GM23338 (cell line): ENCODE measurements around the gene DCN. TPM values are rescaled to one million over a fixed set of nuclear protein-coding genes. Genes with fewer than 3 reads are reported as not detected.

ENCODE experiments used
- ATAC-seq: fragments of 200-7000 bp; cut with Tn5 transposase; 3 replicates; pipeline ENCODE4 v1.9.1; 2020
- DNase-seq: peaks from one replicate; pipeline ENCODE4 v3.0.0-alpha.2; 2015; ENCODE audit warnings: low spot score
- H2AFZ ChIP-seq: fragments of 200-600 bp; sonication (generic); 2 replicates; pipeline ENCODE4 v1.8.0; 2016; ENCODE audit warnings: antibody characterized with exemption, mild to moderate bottlenecking, moderate library complexity
- H3F3A ChIP-seq: fragments of 200-600 bp; sonication (generic); replicated peaks from 2 replicates; pipeline ENCODE4 v1.8.0; 2017; ENCODE audit warnings: antibody characterized with exemption, mixed run types, low read depth
- H3K27ac ChIP-seq: fragments of 200-600 bp; sonication (generic); 2 replicates; pipeline ENCODE4 v1.6.1; 2016; ENCODE audit warnings: low read depth
- H3K27me3 ChIP-seq: fragments of 200-600 bp; sonication (generic); 2 replicates; pipeline ENCODE4 v1.8.0; 2016; ENCODE audit warnings: mild to moderate bottlenecking, mixed run types, moderate library complexity; ENCODE audit not compliant: insufficient read depth
- H3K36me3 ChIP-seq: fragments of 200-600 bp; sonication (generic); 2 replicates; pipeline ENCODE4 v1.8.0; 2016; ENCODE audit warnings: mild to moderate bottlenecking; ENCODE audit not compliant: insufficient read depth
- H3K4me1 ChIP-seq: fragments of 200-600 bp; sonication (generic); 2 replicates; pipeline ENCODE4 v1.8.0; 2016; ENCODE audit warnings: mild to moderate bottlenecking, moderate library complexity; ENCODE audit not compliant: insufficient read depth
- H3K4me2 ChIP-seq: fragments of 200-600 bp; sonication (generic); 2 replicates; pipeline ENCODE4 v1.7.1; 2017; ENCODE audit warnings: mixed run types
- H3K4me3 ChIP-seq: fragments of 200-600 bp; sonication (generic); 2 replicates; pipeline ENCODE4 v1.6.1; 2016; ENCODE audit warnings: mixed run types
- H3K79me2 ChIP-seq: fragments of 200-600 bp; sonication (generic); replicated peaks from 2 replicates; pipeline ENCODE4 v1.8.0; 2017; ENCODE audit warnings: mild to moderate bottlenecking; ENCODE audit not compliant: insufficient read depth
- H3K9me2 ChIP-seq: fragments of 200-600 bp; sonication (generic); 2 replicates; pipeline ENCODE4 v1.8.0; 2017; ENCODE audit not compliant: insufficient read depth
- H4K20me1 ChIP-seq: fragments of 200-600 bp; sonication (generic); replicated peaks from 2 replicates; pipeline ENCODE4 v1.8.0; 2017; ENCODE audit warnings: mild to moderate bottlenecking; ENCODE audit not compliant: insufficient read depth
- H3K27ac Mint-ChIP-seq: 2 replicates; pipeline ENCODE4 v1.8.0; 2020; ENCODE audit warnings: inconsistent platforms, mild to moderate bottlenecking, moderate library complexity, mixed read lengths
- H3K27me3 Mint-ChIP-seq: 3 replicates; pipeline ENCODE4 v1.8.0; 2022; ENCODE audit warnings: low read depth, mild to moderate bottlenecking, moderate library complexity, mixed read lengths, inconsistent platforms; ENCODE audit not compliant: insufficient read depth, poor library complexity
- H3K36me3 Mint-ChIP-seq: 3 replicates; pipeline ENCODE4 v1.8.0; 2021; ENCODE audit warnings: low read depth, mild to moderate bottlenecking, inconsistent platforms, moderate library complexity, mixed read lengths
- H3K4me1 Mint-ChIP-seq: 3 replicates; pipeline ENCODE4 v1.8.0; 2020; ENCODE audit warnings: mild to moderate bottlenecking, inconsistent platforms, mixed read lengths
- H3K4me3 Mint-ChIP-seq: 3 replicates; pipeline ENCODE4 v1.8.0; 2021; ENCODE audit warnings: moderate library complexity, mild to moderate bottlenecking, inconsistent platforms, mixed read lengths
- H3K9me3 Mint-ChIP-seq: 3 replicates; pipeline ENCODE4 v1.8.0; 2020; ENCODE audit warnings: moderate library complexity, mild to moderate bottlenecking, inconsistent platforms, mixed read lengths
- CREB1 ChIP-seq: fragments of 250-450 bp; sonication (Bioruptor Pico); IDR thresholded peaks from 2 replicates; pipeline ENCODE4 v1.5.0; 2020; ENCODE audit warnings: low read depth, mild to moderate bottlenecking, moderate library complexity
- CTCF ChIP-seq, 2 experiments: fragments of 200-600 bp in 1 of 2; sonication (generic) in 1 of 2; conservative IDR thresholded peaks; 2 replicates each; pipeline versions ENCODE4 v1.5.1 to v1.6.1; 2016 to 2017; ENCODE audit warnings: antibody characterized with exemption in 2 of 2, low read depth in 2 of 2, mild to moderate bottlenecking in 2 of 2, moderate library complexity in 1 of 2
- ETS1 ChIP-seq: IDR thresholded peaks from 2 replicates; pipeline ENCODE4 v1.6.1; 2016; ENCODE audit warnings: antibody characterized with exemption
- EZH2 ChIP-seq: fragments of 200-600 bp; sonication (generic); IDR thresholded peaks from one replicate; pipeline ENCODE4 v1.8.0; 2017; ENCODE audit warnings: antibody characterized with exemption, mild to moderate bottlenecking, low read depth; ENCODE audit not compliant: unreplicated experiment
- EZH2phosphoT487 ChIP-seq: fragments of 200-600 bp; sonication (generic); IDR thresholded peaks from one replicate; pipeline ENCODE4 v1.8.1; 2018; ENCODE audit warnings: antibody characterized with exemption; ENCODE audit not compliant: unreplicated experiment
- JUNB ChIP-seq: IDR thresholded peaks from one replicate; pipeline ENCODE4 v1.6.1; 2016; ENCODE audit warnings: antibody characterized with exemption; ENCODE audit not compliant: unreplicated experiment
- NANOG ChIP-seq: IDR thresholded peaks from 2 replicates; pipeline ENCODE4 v1.6.1; 2016; ENCODE audit warnings: antibody characterized with exemption, borderline replicate concordance
- POLR2AphosphoS5 ChIP-seq: IDR thresholded peaks from 2 replicates; pipeline ENCODE4 v1.6.1; 2016; ENCODE audit warnings: antibody characterized with exemption, low read depth
- REST ChIP-seq: IDR thresholded peaks from one replicate; pipeline ENCODE4 v1.6.1; 2018; ENCODE audit warnings: antibody characterized with exemption; ENCODE audit not compliant: unreplicated experiment
- STAT1 ChIP-seq: IDR thresholded peaks from one replicate; pipeline ENCODE4 v1.6.1; 2016; ENCODE audit warnings: antibody characterized with exemption; ENCODE audit not compliant: unreplicated experiment
- ZNF114 ChIP-seq: fragments of 250-450 bp; sonication (Bioruptor Pico); IDR thresholded peaks from 2 replicates; pipeline ENCODE4 v1.5.0; 2020; ENCODE audit warnings: mild to moderate bottlenecking, moderate library complexity
- ZNF331 ChIP-seq: fragments of 250-450 bp; sonication (Bioruptor Pico); IDR thresholded peaks from 2 replicates; pipeline ENCODE4 v1.5.0; 2020; ENCODE audit warnings: low read depth, mild to moderate bottlenecking, moderate library complexity
- ZNF462 ChIP-seq: fragments of 250-450 bp; sonication (Bioruptor Pico); IDR thresholded peaks from 2 replicates; pipeline ENCODE4 v1.5.0; 2020; ENCODE audit warnings: mild to moderate bottlenecking, moderate library complexity
- polyA plus RNA-seq: library from polyadenylated mRNA; unstranded; fragments of >200 nt; fragmentation: Nextera tagmentation; extraction: Ambion mirVana; gene quantifications from 2 replicates; pipeline ENCODE4 v1.2.1, GENCODE V29; 2016
- total RNA-seq: library from RNA; depleted of rRNA; stranded (reverse); fragments of >200 nt; shearing (Covaris generic); gene quantifications from 2 replicates; pipeline ENCODE4 v1.2.3, GENCODE V29; 2014

DCN gene
- total and polyA plus RNA-seq, 2 experiments from 2014 or later = not detected

- TF ChIP-seq POLR2AphosphoS5 = no peak
Observed at GRCh38 chr12:91224401-91224800, 41.8 kb upstream of the DCN start (continued).

GRCh38 chr12:91222746-91223145 lies 40.1 kb upstream of the DCN start:
- TF ChIP-seq CREB1 = no peak
- TF ChIP-seq EZH2phosphoT487 = no peak
- no peak for TF ChIP-seq POLR2AphosphoS5
- no peak for TF ChIP-seq ETS1
- TF ChIP-seq JUNB = no peak
- TF ChIP-seq ZNF462 (CRISPR knock-in tag) = no peak
- TF ChIP-seq REST = no peak
- TF ChIP-seq ZNF331 = no peak
- no peak for TF ChIP-seq NANOG
- TF ChIP-seq ZNF114 (CRISPR knock-in tag) = no peak
- no peak for TF ChIP-seq EZH2
- no peak for TF ChIP-seq STAT1
- no peak for TF ChIP-seq CTCF (conservative IDR thresholded peaks at IDR 0.05; ENCODE audit: low read depth in 2 of 2)
- H3K27ac ChIP-seq = no peak overlapping the region
- H3K27me3 Mint-ChIP-seq = no peaks in the 10 kb centered on the region
- H3K9me3 Mint-ChIP-seq = 0 out of 3 replicates have a peak, but pooled peaks cover 3% of the 10 kb centered on the region
- no peak overlapping the region for H3K4me3 ChIP-seq
- no peaks in the 10 kb centered on the region for H4K20me1 ChIP-seq
- no peaks in the 10 kb centered on the region for H3K9me2 ChIP-seq
- H3K27me3 ChIP-seq = no peaks in the 10 kb centered on the region
- no peak overlapping the region for H3K4me3 Mint-ChIP-seq
- H3K79me2 ChIP-seq = no peaks in the 10 kb centered on the region
- H3K36me3 Mint-ChIP-seq = no peaks in the 10 kb centered on the region
- H3K4me1 Mint-ChIP-seq = no peaks in the 10 kb centered on the region
- DNase-seq (no peak), ATAC-seq (no peak)
- no peak overlapping the region for H3K4me2 ChIP-seq
- no peak overlapping the region for H2AFZ ChIP-seq
- H3K27ac Mint-ChIP-seq = no peak overlapping the region
- no peaks in the 10 kb centered on the region for H3K36me3 ChIP-seq
- no peaks in the 10 kb centered on the region for H3F3A ChIP-seq
- H3K4me1 ChIP-seq = no peaks in the 10 kb centered on the region
